PC-3 (cell line): ENCODE data around the gene ILRUN.
"Not testable (repeated sequence)": the region's sequence is repeated elsewhere in the genome, so short reads cannot be mapped to it uniquely, and the experiment has no call there.

Source experiments
- CTCF ChIP-seq: fragments of 300-600 bp; sonication (generic); conservative IDR thresholded peaks from 2 replicates; pipeline ENCODE4 v1.5.1; 2017; ENCODE audit warnings: antibody characterized with exemption, low read depth, mild to moderate bottlenecking, low read length
- EZH2 ChIP-seq: fragments of 300-600 bp; sonication (generic); IDR thresholded peaks from one replicate; pipeline ENCODE4 v1.6.1; 2017; ENCODE audit warnings: antibody characterized with exemption, mild to moderate bottlenecking, low read length; ENCODE audit not compliant: unreplicated experiment

DNA sequence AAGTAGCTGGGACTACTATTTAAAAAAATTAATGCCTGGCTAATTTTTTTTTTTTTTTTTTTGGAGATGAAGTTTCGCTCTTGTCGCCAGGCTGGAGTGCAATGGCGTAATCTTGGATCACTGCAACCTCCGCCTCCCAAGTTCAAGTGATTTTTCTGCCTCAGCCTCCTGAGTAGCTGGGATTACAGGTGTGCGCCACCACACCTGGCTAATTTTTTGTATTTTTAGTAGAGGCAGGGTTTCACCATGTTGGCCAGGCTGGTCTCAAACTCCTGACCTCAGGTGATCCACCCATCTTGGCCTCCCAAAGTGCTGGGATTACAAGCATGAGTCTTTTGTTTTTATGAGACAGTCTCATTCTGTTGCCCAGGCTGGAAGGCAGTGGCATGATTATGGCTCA, 27.8 kb downstream of the ILRUN start:
- TF ChIP-seq EZH2, CTCF: not testable (repeated sequence)
